HFF-Myc (cell line): ENCODE data around the gene NR2F2.
A peak's percentile ranks its signal among the peaks of the same experiment; 100 is the strongest.

Experiments
- DNase-seq: peaks from one replicate; pipeline ENCODE4 v3.0.0-alpha.2; 2011; ENCODE audit warnings: low read depth; ENCODE audit errors: extremely low read depth
- H3K4me3 ChIP-seq: replicated peaks from 2 replicates; pipeline ENCODE4 v1.5.1; 2011; ENCODE audit warnings: low read depth, mild to moderate bottlenecking, control low read depth, low read length
- TF ChIP-seq, protein P1 (sequence below): IDR thresholded peaks from 2 replicates; pipeline ENCODE4 v1.5.1; 2012; ENCODE audit warnings: mild to moderate bottlenecking, low read depth, low read length, control low read depth; ENCODE audit errors: missing control alignments

The NR2F2 gene

DNA sequence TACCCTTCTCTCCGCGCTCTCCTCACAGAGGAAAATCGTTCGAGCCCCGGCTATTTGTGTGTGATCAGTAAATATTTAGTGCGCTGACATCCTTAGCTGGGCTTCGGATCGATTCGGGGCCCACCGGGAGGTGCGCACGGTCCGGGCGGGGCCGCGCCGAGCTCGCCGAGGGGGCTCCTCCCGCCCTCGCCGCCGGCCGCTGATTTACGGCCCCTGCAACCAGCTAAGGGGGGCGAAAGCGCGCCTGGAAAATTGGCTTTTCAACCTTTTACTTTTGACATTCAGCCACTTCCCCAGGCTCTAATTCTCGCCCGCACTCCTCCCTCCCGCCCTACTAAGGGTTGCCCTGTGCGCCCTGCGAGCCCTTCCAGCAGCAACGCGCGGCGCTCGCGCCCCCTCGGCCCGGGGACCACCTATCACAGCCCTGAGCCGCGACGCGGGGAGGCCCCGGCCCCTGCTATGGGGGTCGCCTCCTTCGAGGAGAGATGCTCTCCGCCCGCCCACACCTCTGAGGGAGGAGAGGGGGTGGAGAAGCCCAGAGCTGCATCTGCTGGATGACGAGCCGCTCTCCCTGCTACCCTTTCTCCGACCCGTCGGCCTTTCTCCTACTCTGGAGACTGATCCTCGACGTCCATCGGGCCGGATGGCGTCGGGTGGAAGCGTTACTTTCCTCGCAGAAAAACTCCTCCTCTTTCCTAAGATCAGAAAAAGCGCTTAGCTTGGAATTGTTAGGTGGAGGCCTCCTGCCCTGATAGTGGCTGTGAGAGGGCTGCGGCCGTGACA, 7.8 kb upstream of the NR2F2 start:
- H3K4me3 ChIP-seq = peak overlapping the region; percentile 44
- no peak for DNase-seq
- TF ChIP-seq, protein P1, sequence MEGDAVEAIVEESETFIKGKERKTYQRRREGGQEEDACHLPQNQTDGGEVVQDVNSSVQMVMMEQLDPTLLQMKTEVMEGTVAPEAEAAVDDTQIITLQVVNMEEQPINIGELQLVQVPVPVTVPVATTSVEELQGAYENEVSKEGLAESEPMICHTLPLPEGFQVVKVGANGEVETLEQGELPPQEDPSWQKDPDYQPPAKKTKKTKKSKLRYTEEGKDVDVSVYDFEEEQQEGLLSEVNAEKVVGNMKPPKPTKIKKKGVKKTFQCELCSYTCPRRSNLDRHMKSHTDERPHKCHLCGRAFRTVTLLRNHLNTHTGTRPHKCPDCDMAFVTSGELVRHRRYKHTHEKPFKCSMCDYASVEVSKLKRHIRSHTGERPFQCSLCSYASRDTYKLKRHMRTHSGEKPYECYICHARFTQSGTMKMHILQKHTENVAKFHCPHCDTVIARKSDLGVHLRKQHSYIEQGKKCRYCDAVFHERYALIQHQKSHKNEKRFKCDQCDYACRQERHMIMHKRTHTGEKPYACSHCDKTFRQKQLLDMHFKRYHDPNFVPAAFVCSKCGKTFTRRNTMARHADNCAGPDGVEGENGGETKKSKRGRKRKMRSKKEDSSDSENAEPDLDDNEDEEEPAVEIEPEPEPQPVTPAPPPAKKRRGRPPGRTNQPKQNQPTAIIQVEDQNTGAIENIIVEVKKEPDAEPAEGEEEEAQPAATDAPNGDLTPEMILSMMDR = no peak

DNA sequence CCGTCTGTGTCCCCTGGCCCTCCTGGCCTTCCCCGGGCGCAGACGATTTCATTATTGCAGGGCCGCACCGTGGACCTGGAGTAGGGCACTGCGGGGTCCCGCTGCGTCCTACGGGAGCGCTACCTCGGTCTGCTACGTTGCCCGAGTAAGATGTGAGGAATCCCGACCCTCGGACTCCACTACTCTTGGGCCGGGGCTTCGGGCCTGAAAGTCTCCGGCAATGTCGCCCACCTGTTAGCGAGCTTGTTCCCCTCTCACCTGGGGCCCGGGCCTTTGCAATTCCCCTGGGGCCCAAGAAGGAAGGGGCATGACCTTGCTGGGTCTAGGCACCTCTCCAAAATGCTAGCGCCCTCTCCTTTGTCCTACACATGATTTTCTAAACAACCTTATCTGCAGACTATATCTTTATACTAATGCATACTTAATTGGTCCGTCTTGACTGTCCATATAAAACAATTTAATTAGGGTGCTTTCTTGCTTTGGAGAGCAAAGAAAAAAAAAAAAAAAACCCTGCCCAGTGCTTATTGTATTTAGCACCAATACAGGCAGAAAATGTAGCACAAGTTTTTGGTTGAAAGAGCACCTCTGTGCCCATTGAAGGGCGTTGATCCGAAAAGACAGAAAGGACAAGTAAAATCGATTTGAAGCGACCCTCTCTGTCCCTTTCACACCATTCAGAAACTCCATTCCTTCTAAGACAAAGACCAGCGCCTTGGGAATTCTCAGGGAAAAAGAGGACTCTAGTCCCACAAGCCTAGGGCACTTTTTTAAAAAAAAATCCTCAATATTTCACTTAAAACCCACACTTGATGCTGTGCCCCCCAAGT, 7.0 kb upstream of the NR2F2 start:
- no peak for DNase-seq
- TF ChIP-seq, protein P1 = no peak
- H3K4me3 ChIP-seq = peak overlapping the region; percentile 98

DNA sequence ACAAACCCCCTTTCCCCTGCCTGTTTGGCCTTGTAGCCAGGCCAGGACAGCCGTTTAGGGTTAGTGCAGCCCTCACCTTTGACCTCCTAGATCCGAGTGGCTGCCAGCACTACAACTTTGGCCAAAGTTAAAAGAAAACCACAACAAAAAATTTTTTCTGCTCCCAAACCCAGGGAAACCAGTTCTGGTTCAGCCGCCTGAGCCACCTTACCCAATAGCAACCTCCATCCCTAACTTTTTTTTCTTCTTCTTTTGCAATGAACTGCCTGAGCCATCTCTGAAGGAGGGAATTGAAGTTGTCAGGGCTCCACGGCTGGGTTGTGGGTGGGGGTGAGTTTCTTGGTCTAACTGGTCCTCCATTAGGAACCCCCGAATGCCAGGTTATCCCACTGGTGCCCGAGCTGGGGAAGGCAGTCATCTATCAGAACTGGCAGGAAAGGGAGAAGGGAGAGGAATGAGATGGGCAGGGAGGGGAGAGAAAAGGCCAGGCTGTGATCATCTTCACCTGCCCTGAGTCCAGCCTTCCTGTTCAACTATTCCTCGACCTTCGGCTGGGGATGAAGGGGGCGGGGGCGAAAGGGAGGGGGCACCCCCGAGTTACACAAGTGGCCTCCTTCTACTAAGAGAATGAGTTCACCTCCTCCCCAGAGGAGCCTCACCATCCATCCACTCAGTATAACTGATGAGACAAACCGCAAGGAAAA, 6.2 kb upstream of the NR2F2 start:
- H3K4me3 ChIP-seq = peak overlapping the region; percentile 98
- no peak for DNase-seq
- TF ChIP-seq, protein P1 = no peak

DNA sequence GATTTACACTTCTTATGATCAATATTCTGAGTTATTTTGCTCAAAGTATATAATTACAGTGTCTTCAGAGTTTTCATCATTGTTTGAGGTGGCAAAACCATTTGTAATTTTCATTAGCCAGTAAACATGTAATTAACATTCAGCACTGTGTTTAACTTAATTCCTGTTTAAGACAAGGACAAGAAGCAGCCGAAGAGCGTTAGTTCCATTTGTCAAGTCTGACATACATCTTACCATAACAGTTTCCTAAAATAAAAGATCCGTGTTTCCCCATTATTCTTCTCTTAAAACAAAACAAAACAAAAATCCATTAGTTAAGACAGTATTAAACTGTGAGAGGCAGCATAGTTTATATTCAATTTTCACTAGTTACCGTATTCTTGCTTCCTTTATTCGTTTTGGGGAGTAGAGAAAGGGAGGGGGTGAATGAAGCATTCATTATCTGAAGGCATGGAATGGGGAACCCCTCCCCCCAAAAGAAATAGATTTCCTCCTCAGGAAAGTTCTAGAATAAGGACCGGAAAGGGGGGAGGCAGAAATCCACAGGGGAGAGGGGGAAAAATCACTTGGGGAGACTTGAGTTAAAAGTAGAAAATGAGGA, 5.5 kb upstream of the NR2F2 start:
- H3K4me3 ChIP-seq = peak overlapping the region; percentile 98

DNA sequence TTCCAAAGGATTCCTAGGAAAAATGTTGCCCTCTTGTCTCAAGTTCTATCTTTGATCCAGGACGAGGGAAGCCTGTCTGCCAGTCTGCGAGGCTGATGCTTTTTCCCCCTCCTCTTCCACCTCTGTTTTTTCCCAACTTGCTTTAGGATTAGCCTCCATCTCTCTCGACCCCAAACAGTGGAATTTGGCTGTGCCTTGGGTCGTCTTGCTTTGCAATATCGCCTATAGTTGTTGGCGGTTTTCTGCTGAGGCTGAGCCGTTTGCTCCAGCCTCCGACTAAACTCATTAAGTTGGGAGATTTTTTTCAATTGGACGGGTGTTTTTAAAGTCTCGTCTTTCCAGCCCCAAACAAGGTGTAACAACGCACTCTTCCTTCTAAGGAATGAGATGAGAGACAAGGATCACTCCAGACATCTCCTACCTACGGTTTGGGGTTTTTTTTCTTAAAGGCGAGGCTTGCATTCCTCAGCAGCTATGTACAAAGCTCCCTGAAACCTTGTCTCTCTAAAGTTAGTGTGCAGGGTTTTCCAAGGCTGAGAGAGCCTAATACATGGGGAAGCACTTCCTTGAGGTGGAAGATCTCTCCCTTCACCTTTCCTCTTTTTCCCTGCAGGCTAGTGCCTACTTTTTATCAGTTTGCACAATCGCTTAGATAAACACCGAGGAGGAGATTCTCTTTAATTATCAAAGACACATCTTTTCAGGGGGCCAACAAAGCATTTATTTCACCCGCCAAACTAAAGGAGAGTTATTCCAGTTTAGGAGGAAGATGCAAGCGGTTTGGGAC, 4.8 kb upstream of the NR2F2 start:
- no peak for DNase-seq
- H3K4me3 ChIP-seq = peak overlapping the region; percentile 98
- TF ChIP-seq, protein P1 = no peak

More for the DNA sequence above, 5.5 kb upstream of the NR2F2 start:
- TF ChIP-seq, protein P1 = no peak
- no peak for DNase-seq
